Transverse colon (tissue), 4 donors: Measurements from ENCODE around the gene NKG7. TPM values are rescaled to one million over a fixed set of nuclear protein-coding genes. Genes with fewer than 3 reads are reported as not detected.
A peak's percentile ranks its signal among the peaks of the same experiment; 100 is the strongest.

Experiments used
- DNase-seq: peaks from one replicate; pipeline ENCODE4 v3.0.0-alpha.2; 2019
- H3K27ac ChIP-seq, 4 donors: fragments of 200-600 bp; sonication (generic); 2 replicates each; pipeline ENCODE4 v1.5.1; 2016 to 2018; ENCODE audit warnings: inconsistent platforms in 4 of 4
- H3K27me3 ChIP-seq: fragments of 200-600 bp; sonication (generic); 2 replicates; pipeline ENCODE4 v1.5.1; 2017; ENCODE audit warnings: inconsistent platforms
- H3K36me3 ChIP-seq, 4 donors: fragments of 200-600 bp; sonication (generic); 2 replicates each; pipeline ENCODE4 v1.5.1; 2017 to 2019; ENCODE audit warnings: inconsistent platforms in 4 of 4
- H3K4me1 ChIP-seq, 4 donors: fragments of 200-600 bp; sonication (generic); 2 replicates each; pipeline ENCODE4 v1.5.1; 2017 to 2020; ENCODE audit warnings: inconsistent platforms in 4 of 4
- H3K4me3 ChIP-seq, 4 donors: fragments of 200-600 bp; sonication (generic); 1 replicate in 1 of 4; 2 replicates in 3 of 4; pipeline versions ENCODE4 v1.5.1 to v1.6.1; 2017 to 2019; ENCODE audit warnings: inconsistent platforms in 4 of 4
- H3K9me3 ChIP-seq, 2 donors: fragments of 200-600 bp; sonication (generic); 2 replicates each; pipeline ENCODE4 v1.5.1; 2017 to 2019; ENCODE audit warnings: inconsistent platforms in 2 of 2
- CTCF ChIP-seq, 5 experiments: fragments of 200-600 bp in 3 of 5; fragments of 450-650 bp in 2 of 5; sonication (generic) in 3 of 5; IDR thresholded peaks; 1 replicate in 2 of 5; 2 replicates in 3 of 5; pipeline ENCODE4 v1.5.1; 2016 to 2017; ENCODE audit warnings: antibody characterized with exemption in 5 of 5, inconsistent platforms in 3 of 5, mild to moderate bottlenecking in 2 of 5, moderate library complexity in 1 of 5
- EP300 ChIP-seq: sonication (generic); formaldehyde crosslinking; IDR thresholded peaks from one replicate; pipeline ENCODE4 v1.6.1; 2017; ENCODE audit warnings: antibody characterized with exemption, low read depth
- POLR2A ChIP-seq: fragments of 450-650 bp; IDR thresholded peaks from one replicate; pipeline ENCODE4 v1.6.1; 2016; ENCODE audit warnings: antibody characterized with exemption, mild to moderate bottlenecking, moderate library complexity
- POLR2AphosphoS5 ChIP-seq, 3 donors: sonication (generic); formaldehyde crosslinking; IDR thresholded peaks; one replicate each; pipeline ENCODE4 v1.6.1; 2016; ENCODE audit warnings: antibody characterized with exemption in 3 of 3
- WGBS, 2 donors: methylation state at CpG; one replicate each; pipeline ENCODE4 v1.1.5; 2018; ENCODE audit warnings: low coverage in 1 of 2; 5-methylcytosine and 5-hydroxymethylcytosine counted together
- in situ Hi-C, 4 donors: fragments of 200-750 bp; cut with MboI; loops; one replicate each; pipeline versions ENCODE4 v1.15.0 to v1.15.1; 2017; ENCODE audit warnings: low sequenced_read_pairs in 3 of 4, low pct_ligation_motif_present in 1 of 4, low pct_unique_long_range_greater_than_20kb in 1 of 4
- intact Hi-C: fragments of 100-400 bp; cut with DNase I; formaldehyde crosslinking; loops from one replicate; pipeline ENCODE4 v1.15.1; 2023; ENCODE audit warnings: low total_unique reads
- total RNA-seq, 4 donors: library from RNA; depleted of rRNA; stranded (reverse); fragments of >200 nt; gene quantifications; one replicate each; pipeline ENCODE4 v1.1.0, GENCODE V29; 2016

The NKG7 gene
- total RNA-seq, 4 donors from 2014 or later: 1.6 to 3.0 TPM; not detected in 2

GRCh38 chr19:51394050-51394836 is 21.8 kb upstream of the NKG7 start:
- TF ChIP-seq POLR2A: no peak
- TF ChIP-seq POLR2AphosphoS5 (IDR thresholded peaks at IDR 0.05): peak in 2 of 3 donors; percentile 21 to 39
- in situ Hi-C loops: no loop called here
- intact Hi-C loops: no loop called here
- Histone ChIP-seq H3K4me3 (peak overlapping the region in 3 of 4 donors; percentile 27 to 48 (median 28)), H3K27ac (peak overlapping the region; percentile 61 to 79 (median 79)), H3K4me1 (peaks cover 3 to 16% (median 10%) of the 10 kb centered on the region in 4 donors), H3K27me3 (no peaks in the 10 kb centered on the region), H3K9me3 (no peaks in the 10 kb centered on the region), H3K36me3 (no peaks in the 10 kb centered on the region)
- peak; percentile 93 for DNase-seq
- WGBS, 2 donors: 0 to 4% methylated on average over 3 to 45 of the region's 45 CpGs

GRCh38 chr19:51392701-51393100 is 20.2 kb upstream of the NKG7 start:
- no peak overlapping the region for H3K27ac ChIP-seq
- TF ChIP-seq EP300: no peak
- no peak for TF ChIP-seq POLR2A
- TF ChIP-seq CTCF (IDR thresholded peaks at IDR 0.05): no peak
- TF ChIP-seq POLR2AphosphoS5 (IDR thresholded peaks at IDR 0.05): no peak
- DNase-seq: no peak
- no peak overlapping the region for H3K4me3 ChIP-seq
- 90 to 100% methylated on average over 1 of the region's 1 CpG for WGBS, 2 donors
- H3K36me3 ChIP-seq: no peaks in the 10 kb centered on the region
- H3K9me3 ChIP-seq: no peaks in the 10 kb centered on the region
- no peaks in the 10 kb centered on the region for H3K27me3 ChIP-seq
- intact Hi-C loops: no loop called here
- in situ Hi-C loops: no loop called here
- peaks cover 3 to 16% (median 10%) of the 10 kb centered on the region in 4 donors for H3K4me1 ChIP-seq

GRCh38 chr19:51391073-51391611 is 18.7 kb upstream of the NKG7 start:
- Histone ChIP-seq H3K36me3 (no peaks in the 10 kb centered on the region), H3K27me3 (no peaks in the 10 kb centered on the region), H3K9me3 (no peaks in the 10 kb centered on the region), H3K4me1 (peaks cover 3 to 16% (median 10%) of the 10 kb centered on the region in 4 donors), H3K4me3 (no peak overlapping the region), H3K27ac (no peak overlapping the region)
- TF ChIP-seq CTCF (IDR thresholded peaks at IDR 0.05): no peak
- intact Hi-C loops (no loop called here), in situ Hi-C loops (no loop called here)
- DNase-seq: no peak
- WGBS, 2 donors: 65 to 81% methylated on average over 5 to 8 of the region's 8 CpGs

GRCh38 chr19:51389143-51389542 is 16.7 kb upstream of the NKG7 start:
- H3K4me3 ChIP-seq: no peak overlapping the region
- no peak overlapping the region for H3K27ac ChIP-seq
- 88% methylated on average over 14 of the region's 14 CpGs; no CpG with 5 or more reads in 1 of the 2 donors for WGBS, 2 donors
- no peak for TF ChIP-seq CTCF (IDR thresholded peaks at IDR 0.05)
- no peak for TF ChIP-seq POLR2AphosphoS5 (IDR thresholded peaks at IDR 0.05)
- TF ChIP-seq EP300: no peak
- no peak for TF ChIP-seq POLR2A
- peaks cover 0 to 6% (median 4%) of the 10 kb centered on the region in 4 donors for H3K4me1 ChIP-seq
- H3K27me3 ChIP-seq: no peaks in the 10 kb centered on the region
- no peak for DNase-seq
- intact Hi-C loops (no loop called here), in situ Hi-C loops (no loop called here)
- no peaks in the 10 kb centered on the region for H3K9me3 ChIP-seq
- no peaks in the 10 kb centered on the region for H3K36me3 ChIP-seq
